CD4-positive, alpha-beta T cell (primary cell): ENCODE results near the gene SLC12A3. TPM values are rescaled to one million over a fixed set of nuclear protein-coding genes. Genes with fewer than 3 reads are reported as not detected.

Source experiments
- ATAC-seq: fragments of 200-7000 bp; cut with Tn5 transposase; one replicate; pipeline ENCODE4 v1.10.0; 2022; ENCODE audit warnings: mild to moderate bottlenecking; ENCODE audit not compliant: poor library complexity
- CTCF ChIA-PET: fragments of 350-600 bp; sonication (Branson Sonifier 250); formaldehyde crosslinking; loops from one replicate; lab custom pipeline; 2021; ENCODE audit warnings: antibody characterized with exemption, inconsistent platforms; lab: Charles Lee
- POLR2A ChIA-PET: fragments of 350-600 bp; sonication (Branson Sonifier 250); formaldehyde crosslinking; loops from one replicate; lab custom pipeline; 2021; ENCODE audit warnings: antibody characterized with exemption, inconsistent platforms; lab: Charles Lee
- DNase-seq, 14 experiments: peaks; one replicate each; pipeline ENCODE4 v3.0.0-alpha.2; 2013 to 2020; ENCODE audit warnings: mixed read lengths in 2 of 14
- H3K27ac ChIP-seq, 2 donors: one replicate each; pipeline versions ENCODE4 v1.5.1 to v1.7.0; 2013; ENCODE audit warnings: low read length in 2 of 2, low read depth in 1 of 2, mild to moderate bottlenecking in 1 of 2
- H3K27me3 ChIP-seq, 2 experiments: 1 replicate in 1 of 2; 2 replicates in 1 of 2; pipeline versions ENCODE4 v1.6.1 to v1.7.0; 2013; ENCODE audit warnings: low read length in 2 of 2, control low read depth in 1 of 2, mild to moderate bottlenecking in 1 of 2, moderate library complexity in 1 of 2; ENCODE audit not compliant: insufficient read depth in 2 of 2, control insufficient read depth in 1 of 2
- H3K36me3 ChIP-seq: one replicate; pipeline ENCODE4 v1.6.1; 2013; ENCODE audit warnings: low read length, control low read depth; ENCODE audit not compliant: insufficient read depth
- H3K4me1 ChIP-seq: one replicate; pipeline ENCODE4 v1.6.1; 2013; ENCODE audit warnings: low read length, control low read depth; ENCODE audit not compliant: insufficient read depth
- H3K4me3 ChIP-seq: one replicate; pipeline ENCODE4 v1.5.1; 2013; ENCODE audit warnings: mild to moderate bottlenecking, low read length, moderate library complexity
- H3K9me3 ChIP-seq, 2 experiments: 1 replicate in 1 of 2; 2 replicates in 1 of 2; pipeline versions ENCODE4 v1.6.1 to v1.7.0; 2013; ENCODE audit warnings: low read length in 2 of 2, mild to moderate bottlenecking in 2 of 2, control low read depth in 1 of 2, moderate library complexity in 1 of 2; ENCODE audit not compliant: control insufficient read depth in 1 of 2, insufficient read depth in 1 of 2
- H3K27ac Mint-ChIP-seq: one replicate; pipeline ENCODE4 v1.8.0; 2020; ENCODE audit warnings: mixed read lengths
- H3K27me3 Mint-ChIP-seq: one replicate; pipeline ENCODE4 v1.8.0; 2021; ENCODE audit warnings: mixed read lengths
- H3K36me3 Mint-ChIP-seq: one replicate; pipeline ENCODE4 v1.8.0; 2021; ENCODE audit warnings: low read depth, mixed read lengths
- H3K4me1 Mint-ChIP-seq: one replicate; pipeline ENCODE4 v1.8.0; 2021; ENCODE audit warnings: low read depth, mixed read lengths
- H3K4me3 Mint-ChIP-seq: one replicate; pipeline ENCODE4 v1.8.0; 2020; ENCODE audit warnings: mild to moderate bottlenecking, mixed read lengths
- H3K9me3 Mint-ChIP-seq: one replicate; pipeline ENCODE4 v1.8.0; 2020; ENCODE audit warnings: mixed read lengths
- CTCF ChIP-seq: fragments of 200-600 bp; IDR thresholded peaks from one replicate; pipeline ENCODE4 v1.8.0; 2022; ENCODE audit warnings: antibody characterized with exemption, mild to moderate bottlenecking
- intact Hi-C, 2 experiments: fragments of 100-400 bp; cut with DNase I in 1 of 2; cut with micrococcal nuclease in 1 of 2; formaldehyde crosslinking; loops; one replicate each; pipeline versions ENCODE4 v1.15.1 to v1.9.0; 2023 to 2025; cut with DNase I, micrococcal nuclease
- total RNA-seq, 174 experiments: library from RNA in 2 of 174; stranded (reverse) in 2 of 174; gene quantifications; one replicate each; pipeline ENCODE4 v1.2.3 and lab custom pipeline; 2021 to 2026

SLC12A3 gene
- total RNA-seq, 2 experiments from 2014 or later = not detected

DNA sequence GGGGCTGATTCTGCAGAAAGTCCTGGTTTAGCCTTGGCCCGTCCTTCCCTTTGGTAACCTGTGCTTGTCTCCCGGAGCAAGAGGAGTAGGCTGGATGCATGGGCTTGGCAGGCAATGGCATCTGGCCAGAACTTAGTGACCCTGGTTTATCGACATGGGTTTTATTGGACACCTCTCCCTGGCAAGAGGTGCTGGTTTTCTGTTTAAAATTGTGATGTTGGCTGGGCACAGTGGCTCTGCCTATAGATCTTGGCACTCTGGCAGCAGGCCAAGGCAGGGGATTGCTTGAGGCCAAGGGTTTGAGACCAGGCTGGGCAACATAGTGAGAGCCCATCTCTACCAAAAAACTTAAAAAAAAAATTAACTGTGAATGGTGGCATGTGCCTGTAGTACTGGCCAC lies 31.2 kb downstream of the SLC12A3 start:
- Mint-ChIP-seq H3K4me1 (peaks cover 18% of the 10 kb centered on the region), H3K9me3 (no peaks in the 10 kb centered on the region), H3K4me3 (no peak overlapping the region), H3K36me3 (no peaks in the 10 kb centered on the region), H3K27me3 (no peaks in the 10 kb centered on the region), H3K27ac (no peak overlapping the region)
- ATAC-seq (no peak), DNase-seq (no peak)
- Histone ChIP-seq H3K4me3 (no peak overlapping the region), H3K27ac (no peak overlapping the region), H3K27me3 (no peaks in the 10 kb centered on the region), H3K9me3 (peaks cover 0 to 5% of the 10 kb centered on the region in 2 experiments), H3K36me3 (no peaks in the 10 kb centered on the region), H3K4me1 (peaks cover 13% of the 10 kb centered on the region)
- no peak for TF ChIP-seq CTCF
- intact Hi-C loops = no loop called here
- ChIA-PET POLR2A (no interaction called here), CTCF (no interaction called here)

DNA sequence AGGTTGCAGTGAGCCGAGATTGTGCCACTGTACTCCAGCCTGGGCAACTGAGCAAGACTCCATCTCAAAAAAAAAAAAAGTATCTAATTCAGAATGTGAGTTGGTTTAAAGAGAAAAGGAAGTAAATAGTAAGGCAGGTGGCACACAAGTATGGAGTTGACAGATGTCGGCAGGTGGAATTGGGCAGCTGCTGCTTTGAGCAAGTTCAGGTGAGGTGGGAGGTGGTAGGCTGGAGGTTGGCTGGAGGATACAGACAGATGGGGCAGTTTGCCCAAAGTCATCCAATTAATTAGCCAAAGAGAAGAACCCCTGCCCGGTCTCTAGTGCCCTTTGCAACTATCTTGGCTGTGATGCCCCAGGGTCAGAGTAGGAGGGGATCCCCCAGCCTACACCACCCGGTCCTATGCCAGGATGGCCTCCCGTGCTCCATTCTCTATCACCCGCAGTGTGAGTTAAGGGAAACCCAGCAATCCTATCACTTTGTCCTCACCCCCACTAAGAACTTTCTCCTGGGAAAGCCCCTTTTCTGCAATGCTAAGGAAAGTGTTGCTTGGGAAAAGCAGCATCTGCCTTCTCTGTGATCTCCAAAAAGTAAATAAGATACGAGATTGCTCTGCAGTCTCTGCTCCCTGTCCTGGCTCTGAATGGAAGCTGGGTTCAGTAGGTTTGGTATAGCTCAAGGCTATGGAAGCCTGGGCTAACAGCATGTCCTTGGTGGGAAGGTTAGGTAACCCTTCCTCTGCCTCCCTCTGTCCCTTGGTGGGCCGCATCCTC lies 32.2 kb downstream of the SLC12A3 start:
- ATAC-seq = no peak
- CTCF ChIA-PET = no interaction called here
- H3K4me3 ChIP-seq = no peak overlapping the region
- peaks cover 0 to 5% of the 10 kb centered on the region in 2 experiments for H3K9me3 ChIP-seq
- H3K27ac Mint-ChIP-seq = no peak overlapping the region
- no peaks in the 10 kb centered on the region for H3K9me3 Mint-ChIP-seq
- DNase-seq = no peak
- no peaks in the 10 kb centered on the region for H3K36me3 ChIP-seq
- H3K27me3 Mint-ChIP-seq = no peaks in the 10 kb centered on the region
- intact Hi-C loops = no loop called here
- no peaks in the 10 kb centered on the region for H3K27me3 ChIP-seq
- H3K36me3 Mint-ChIP-seq = no peaks in the 10 kb centered on the region
- TF ChIP-seq CTCF = no peak
- H3K27ac ChIP-seq = no peak overlapping the region
- POLR2A ChIA-PET = no interaction called here
- H3K4me1 ChIP-seq = peaks cover 13% of the 10 kb centered on the region
- H3K4me1 Mint-ChIP-seq = peaks cover 18% of the 10 kb centered on the region
- no peak overlapping the region for H3K4me3 Mint-ChIP-seq

- Mint-ChIP-seq H3K4me1 (peaks cover 18% of the 10 kb centered on the region), H3K36me3 (no peaks in the 10 kb centered on the region), H3K27me3 (no peaks in the 10 kb centered on the region), H3K27ac (no peak overlapping the region), H3K4me3 (no peak overlapping the region), H3K9me3 (no peaks in the 10 kb centered on the region)
- H3K9me3 ChIP-seq = no peaks in the 10 kb centered on the region
- no peak for ATAC-seq
- no peak for TF ChIP-seq CTCF
- intact Hi-C loops = no loop called here
- no peak overlapping the region for H3K4me3 ChIP-seq
- CTCF ChIA-PET = no interaction called here
- peak in 3 of 14 experiments; percentile 11 to 35 (median 28) for DNase-seq
- no peaks in the 10 kb centered on the region for H3K36me3 ChIP-seq
- POLR2A ChIA-PET = no interaction called here
- no peaks in the 10 kb centered on the region for H3K27me3 ChIP-seq
- no peak overlapping the region for H3K27ac ChIP-seq
- peaks cover 13% of the 10 kb centered on the region for H3K4me1 ChIP-seq
Observed at GRCh38 chr16:56898847-56899246, 33.8 kb downstream of the SLC12A3 start.
